HG02763 (cell line): ENCODE results near the gene ACSL4.
A peak's percentile ranks its signal among the peaks of the same experiment; 100 is the strongest.
"Not testable (repeated sequence)": the region's sequence is repeated elsewhere in the genome, so short reads cannot be mapped to it uniquely, and the experiment has no call there.

Experiments
- ATAC-seq: cut with Tn5 transposase; IDR thresholded peaks from one replicate; pipeline ENCODE4 v1.9.1; 2021; ENCODE audit warnings: mild to moderate bottlenecking, moderate library complexity; ENCODE audit not compliant: unreplicated experiment

ACSL4 gene

DNA sequence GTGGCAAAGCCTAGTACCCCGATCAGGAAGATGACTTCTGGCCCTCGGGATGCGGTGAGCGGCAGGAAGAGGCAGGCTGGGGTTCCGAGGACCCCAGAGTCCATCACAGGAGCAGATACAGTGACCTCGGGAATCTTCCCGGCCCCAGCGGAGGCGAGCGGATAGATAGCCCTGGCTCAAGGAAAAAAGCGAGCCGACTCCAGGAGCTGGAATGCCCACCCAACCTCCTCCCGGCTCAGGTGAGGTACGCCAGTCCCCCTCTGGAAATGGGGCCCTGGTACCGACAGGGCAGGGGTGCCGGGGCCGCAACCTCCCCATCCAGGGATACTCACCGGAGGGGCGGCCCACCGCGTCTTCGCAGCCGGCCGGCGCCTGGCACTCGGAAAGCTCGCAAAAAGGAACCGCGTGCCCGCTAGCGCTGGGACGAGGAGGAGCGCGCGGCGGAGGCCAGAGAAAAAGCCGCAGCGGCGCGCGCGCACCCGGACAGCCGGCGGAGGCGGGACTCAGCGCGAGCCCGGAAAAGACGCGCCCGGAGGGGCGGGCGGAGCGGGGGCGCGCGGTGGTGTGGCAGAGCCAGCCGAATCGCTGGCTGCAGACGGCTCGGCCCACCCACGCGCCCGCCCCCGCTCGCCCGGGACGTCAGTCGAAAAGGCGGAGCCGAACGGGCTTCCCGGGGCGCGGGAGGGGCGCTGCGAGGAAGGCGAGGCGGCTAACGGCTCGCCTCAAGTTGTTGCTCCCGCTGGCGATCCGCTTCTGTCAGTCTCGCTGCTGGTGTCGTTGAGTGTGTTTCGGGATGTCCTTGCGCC is at the start of gene ACSL4:
ACSL4 (minus strand) TSS at position 451 of the 806 bp plus-strand sequence. CDS start 49,894 bp downstream, outside the sequence.
- ATAC-seq = peak; percentile 81

DNA sequence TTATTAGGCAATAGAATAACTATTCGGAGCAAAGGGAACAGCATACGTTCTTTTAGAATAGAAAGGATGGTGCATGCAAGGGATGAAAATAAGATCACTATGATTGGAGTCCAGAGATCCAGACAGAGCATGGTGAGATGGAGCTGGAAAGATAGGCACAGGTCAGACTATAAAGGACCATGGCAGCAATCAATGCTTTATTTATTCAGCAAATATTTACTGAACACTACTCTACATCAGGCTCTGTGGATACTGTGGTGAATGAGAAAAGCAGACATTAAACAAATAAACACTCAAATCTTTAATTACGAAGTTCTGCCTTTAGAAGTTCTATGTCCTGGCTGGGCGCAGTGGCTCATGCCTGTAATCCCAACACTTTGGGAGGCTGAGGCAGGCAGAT is 44.7 kb upstream of the ACSL4 start:
- no peak for ATAC-seq

DNA sequence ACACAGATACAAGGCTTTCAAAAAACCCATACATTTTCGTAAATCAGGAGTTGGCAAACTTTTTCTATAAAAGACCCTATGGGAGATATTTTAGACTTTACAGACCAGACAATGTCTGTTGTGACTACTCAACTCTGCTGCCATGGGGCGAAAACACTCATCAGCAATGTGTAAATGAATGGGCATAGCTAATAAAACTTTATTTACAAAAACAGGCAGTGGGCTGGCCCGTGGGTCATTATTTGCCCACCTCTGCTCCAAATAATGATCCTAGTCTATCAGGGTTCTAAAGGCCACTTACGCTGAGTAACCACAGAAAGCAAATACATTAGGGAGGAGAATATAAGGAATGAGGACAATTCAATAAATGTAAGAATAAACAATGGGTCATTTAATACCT is 43.9 kb upstream of the ACSL4 start:
- no peak for ATAC-seq

DNA sequence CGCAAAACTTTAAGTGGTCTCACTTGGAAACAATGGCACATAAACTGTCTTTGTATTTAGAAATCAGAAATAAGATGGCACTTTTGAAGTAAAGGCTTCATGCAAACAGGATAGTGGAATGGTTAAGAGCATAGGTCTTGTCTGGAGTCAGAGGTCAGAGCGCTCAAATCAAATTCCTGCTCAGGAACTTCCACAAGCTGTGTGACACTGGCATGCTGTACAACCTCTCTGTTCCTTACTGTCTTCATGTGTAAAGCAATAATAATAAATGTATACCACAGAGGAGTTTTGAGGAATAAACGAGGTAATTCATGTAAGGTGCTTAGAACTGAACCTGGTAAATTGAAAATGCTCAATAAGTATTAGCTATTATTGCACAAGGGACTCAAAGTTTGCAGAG is 43.4 kb upstream of the ACSL4 start:
- no peak for ATAC-seq

DNA sequence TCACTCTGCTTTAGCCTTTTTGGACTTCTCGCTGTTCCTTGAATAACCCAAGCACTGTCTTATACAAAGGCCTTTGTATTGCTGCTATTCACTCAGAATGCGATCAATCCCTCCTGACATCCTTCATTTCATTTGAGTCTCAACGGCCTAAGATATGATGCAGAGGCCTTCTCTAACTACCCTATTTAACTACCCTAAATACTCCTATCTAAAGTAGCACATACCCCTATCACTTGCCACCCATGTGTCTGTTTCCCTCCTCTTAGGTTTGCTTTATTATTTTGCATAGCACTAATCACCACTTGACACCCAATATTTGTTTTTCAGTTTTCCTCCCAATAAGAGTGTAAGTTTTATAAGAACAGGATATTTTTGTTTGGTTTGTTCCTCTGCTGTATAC is 42.3 kb upstream of the ACSL4 start:
- no peak for ATAC-seq

GRCh38 chrX:109774706-109775105 is 41.6 kb upstream of the ACSL4 start:
- peak; percentile 95 for ATAC-seq

GRCh38 chrX:109774136-109774535 is 41.1 kb upstream of the ACSL4 start:
- no peak for ATAC-seq

GRCh38 chrX:109773374-109773773 is 40.3 kb upstream of the ACSL4 start:
- no peak for ATAC-seq

DNA sequence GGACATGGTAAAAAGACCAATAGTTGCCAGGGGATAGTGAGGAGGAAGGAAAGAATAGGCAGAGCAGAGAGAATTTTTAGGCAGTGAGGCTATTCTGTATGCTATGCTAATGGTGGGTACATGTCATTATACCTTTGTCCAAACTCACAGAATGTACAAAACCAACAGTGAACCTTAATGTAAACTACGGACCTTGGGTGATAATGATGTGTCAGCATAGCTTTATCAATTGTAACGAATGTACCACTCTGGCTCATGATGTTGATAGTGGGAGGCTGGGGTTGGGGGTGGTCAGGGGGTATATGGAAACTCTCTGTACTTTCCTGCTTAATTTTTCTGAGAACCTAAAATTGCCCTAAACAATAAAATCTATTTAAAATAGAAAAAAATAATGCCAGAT is 37.7 kb upstream of the ACSL4 start:
- no peak for ATAC-seq

GRCh38 chrX:109760922-109761250 is 27.8 kb upstream of the ACSL4 start:
- no peak for ATAC-seq

DNA sequence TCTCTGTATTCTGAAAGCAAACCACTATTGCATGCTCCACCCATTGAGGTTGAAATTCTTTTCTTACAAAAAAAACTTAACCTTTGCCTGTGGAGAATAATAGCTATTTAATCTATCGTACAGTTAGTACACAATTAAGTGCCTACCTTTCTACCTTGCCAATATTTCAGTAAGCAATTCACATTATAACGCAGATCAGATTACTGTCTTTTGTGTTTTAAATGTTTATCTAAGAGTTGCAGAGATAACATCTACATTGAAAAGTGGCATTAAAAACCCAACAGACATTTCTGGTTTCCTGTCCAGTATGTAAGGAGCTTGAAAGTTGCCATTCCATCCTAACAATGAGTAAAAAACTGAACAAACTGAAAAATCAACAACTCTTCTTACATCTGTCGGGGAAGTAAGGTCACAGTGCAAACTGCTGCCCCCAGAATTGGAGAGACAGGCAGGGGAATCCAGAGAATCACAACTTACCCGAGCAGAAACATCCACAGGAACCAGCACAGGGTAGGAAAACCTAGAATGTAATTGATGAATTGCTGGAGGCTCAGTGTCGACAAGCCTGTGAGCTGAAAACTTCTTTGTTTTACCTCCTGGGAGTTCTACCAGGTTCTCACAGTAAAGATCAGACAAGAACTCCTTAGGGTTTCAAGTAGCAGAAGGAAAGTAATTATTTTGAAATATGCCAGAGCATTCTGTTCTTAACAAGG is 27.3 kb upstream of the ACSL4 start:
- no peak for ATAC-seq

DNA sequence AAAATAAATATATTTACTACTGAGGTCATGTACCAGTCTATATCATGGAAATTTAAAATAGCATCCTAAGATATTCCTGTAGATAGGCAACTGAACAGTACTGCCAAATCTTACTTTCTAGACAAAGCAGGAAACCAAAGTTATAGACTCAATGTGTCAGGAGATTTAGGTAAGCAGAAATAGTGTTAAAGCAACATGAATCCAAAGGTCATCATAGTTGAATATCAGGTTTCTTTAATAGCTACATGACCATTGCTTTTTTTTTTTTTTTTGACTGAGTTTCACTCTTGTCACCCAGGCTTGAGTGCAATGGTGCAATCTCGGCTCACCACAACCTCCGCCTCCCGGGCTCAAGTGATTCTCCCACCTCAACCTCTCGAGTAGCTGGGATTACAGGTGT is 20.2 kb upstream of the ACSL4 start:
- no peak for ATAC-seq

- no peak for ATAC-seq
Measured at GRCh38 chrX:109751698-109752097, 18.6 kb upstream of the ACSL4 start.

GRCh38 chrX:109749207-109749606 is 16.1 kb upstream of the ACSL4 start:
- no peak for ATAC-seq

- no peak for ATAC-seq
Measured at GRCh38 chrX:109747681-109748080, 14.6 kb upstream of the ACSL4 start.

DNA sequence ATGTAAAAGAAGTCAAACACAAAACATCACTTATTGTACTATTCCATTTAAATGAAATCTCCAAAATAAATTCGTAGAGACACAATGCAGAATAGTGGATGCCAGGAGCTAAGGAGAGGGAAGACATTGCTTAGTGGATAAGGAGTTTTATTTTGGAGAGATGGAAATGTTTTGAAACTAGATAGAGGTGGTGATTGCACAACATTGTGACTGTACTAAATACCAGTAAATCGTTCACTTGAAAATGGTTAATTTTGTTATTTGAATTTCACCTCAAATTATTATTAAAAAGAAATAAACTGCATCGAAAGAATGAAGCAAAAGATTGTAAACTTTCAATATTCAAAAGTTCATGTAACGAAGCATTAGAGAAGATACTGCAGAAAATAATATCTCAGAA is 9.7 kb upstream of the ACSL4 start:
- no peak for ATAC-seq

- ATAC-seq = not testable (repeated sequence)
Measured at GRCh38 chrX:109740896-109741295, 7.8 kb upstream of the ACSL4 start.

GRCh38 chrX:109740433-109740809 is 7.4 kb upstream of the ACSL4 start:
- ATAC-seq = no peak

DNA sequence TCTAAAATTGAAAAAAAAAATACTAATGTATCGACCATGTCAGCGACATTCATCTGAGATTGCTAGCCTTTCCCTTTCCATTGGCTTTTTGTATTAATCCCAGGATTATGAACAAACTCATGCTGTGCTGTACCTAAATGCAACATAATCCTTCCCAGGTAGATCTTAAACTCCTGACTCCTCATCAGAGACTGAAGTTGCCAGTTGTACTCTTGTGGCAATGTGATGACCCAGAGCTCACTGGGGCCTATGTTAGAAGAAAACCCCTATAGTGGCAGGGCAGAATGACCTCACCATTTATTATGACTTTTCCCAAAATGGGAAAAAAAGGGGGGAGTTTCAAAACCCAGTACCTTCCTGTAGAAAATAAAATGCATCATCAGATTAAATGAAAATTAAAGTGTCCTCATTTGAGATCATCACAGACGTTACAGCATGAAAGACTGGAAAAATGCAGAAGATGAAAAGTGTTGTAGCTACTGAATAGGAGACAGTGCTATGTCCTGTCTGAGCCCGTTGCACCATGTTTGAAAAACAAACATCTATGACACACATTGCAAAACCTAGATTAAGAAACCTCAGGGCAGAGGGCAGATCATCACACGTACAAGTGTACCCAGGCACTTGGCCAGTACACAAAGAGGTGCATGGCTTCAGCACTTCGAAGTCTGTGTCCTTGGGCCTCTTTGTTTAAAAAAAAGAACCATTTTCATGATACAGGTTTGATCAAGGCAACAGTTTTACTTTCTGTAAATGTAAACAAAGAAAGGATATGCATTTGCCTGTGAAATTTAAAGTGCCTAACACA is 6.8 kb upstream of the ACSL4 start:
- no peak for ATAC-seq

DNA sequence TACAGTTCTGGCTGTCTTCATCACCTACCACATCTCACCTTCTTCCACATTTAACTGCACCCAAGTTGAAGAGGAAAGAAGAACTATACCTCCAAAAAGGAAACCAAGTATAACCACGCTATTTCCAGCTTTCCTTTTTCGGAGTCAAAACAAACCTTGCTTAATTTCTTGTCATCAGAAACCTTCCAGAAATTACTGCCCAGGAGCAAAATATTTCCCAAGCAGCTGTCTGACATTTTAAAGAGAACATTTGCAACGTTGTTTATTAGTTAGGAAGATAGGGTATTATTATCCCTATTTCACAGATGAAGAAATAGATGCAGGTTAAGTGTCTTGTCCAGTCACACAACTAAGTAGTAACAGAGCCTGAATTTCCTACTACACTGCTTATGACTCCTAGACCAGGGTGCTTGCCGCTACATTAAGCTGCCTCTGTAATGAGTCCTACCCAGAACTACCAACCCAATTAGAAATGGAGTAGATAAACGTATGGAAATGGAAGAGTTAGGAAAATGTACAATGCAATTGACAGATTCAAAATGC is 2.2 kb upstream of the ACSL4 start:
- ATAC-seq = no peak

DNA sequence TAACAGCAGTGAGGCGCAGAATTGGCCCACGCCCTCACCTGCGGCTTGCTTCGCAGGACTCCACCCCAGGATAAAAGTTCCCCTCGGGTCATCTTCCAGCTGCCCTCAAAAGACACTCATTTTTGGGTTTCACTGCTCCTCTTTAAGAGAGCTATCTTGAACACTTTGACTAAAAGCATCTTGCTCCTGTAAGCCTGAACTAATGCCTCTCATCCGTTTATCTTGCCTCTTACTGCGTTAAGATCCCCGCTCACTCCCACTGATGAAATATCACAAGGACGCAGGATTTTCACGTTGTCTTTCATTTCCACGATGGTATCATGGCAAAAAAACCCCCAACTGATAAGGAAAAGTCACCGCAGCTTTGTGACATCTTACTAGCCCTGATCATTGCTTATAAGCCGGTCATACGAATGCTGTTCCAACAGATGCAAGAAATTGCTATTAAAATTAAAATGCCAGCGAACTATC is 591 bp upstream of the ACSL4 start:
- no peak for ATAC-seq
